ENCODE measurements around the gene PDLIM4.

Gene PDLIM4

DNA sequence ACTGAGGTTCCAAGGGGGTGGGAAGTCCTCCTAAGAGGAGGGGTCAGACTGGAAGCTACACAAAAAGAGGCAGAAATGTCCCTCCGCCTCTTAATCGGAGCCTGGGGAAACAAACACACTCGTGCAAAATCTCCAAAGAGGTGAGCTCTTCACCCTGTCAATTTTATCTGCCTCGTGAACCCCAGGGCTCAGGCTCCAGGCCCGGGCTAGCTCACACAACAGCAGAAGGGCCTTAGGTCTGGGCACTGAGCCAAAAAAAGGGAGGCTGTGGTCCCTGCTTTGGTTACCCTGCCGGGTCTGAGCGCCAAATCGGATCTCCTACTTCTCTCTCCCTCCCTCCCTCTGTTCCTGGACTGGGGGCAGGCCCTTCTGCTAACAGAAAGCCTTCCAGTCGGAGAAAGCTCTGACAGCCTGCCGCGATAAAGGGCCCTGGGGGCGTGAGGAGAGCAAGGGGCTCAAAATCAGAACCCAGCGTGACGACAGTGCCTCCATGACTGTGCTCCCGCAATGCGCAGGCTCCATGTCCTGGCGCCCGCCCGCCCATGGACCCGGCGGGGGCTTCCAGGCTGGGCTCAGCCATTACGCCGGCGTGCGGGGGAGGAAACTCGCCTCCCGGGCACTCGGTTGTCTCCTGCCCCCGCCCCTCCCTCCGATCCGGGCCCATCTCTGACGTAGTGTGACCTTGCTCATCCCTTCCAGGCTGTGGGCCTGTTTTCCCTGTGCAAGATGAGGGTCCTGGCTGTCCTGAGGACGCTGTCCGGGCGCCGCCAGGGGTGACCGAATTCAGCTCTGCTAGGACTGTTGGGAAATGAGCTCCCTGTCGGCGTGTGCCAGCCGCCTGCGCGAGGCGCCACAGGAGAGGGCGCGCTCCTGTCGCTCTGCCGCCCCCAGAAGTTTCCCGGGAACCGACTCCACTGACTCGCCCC lies 35.8 kb downstream of the PDLIM4 start:
- DNase-seq = peak; percentile 95

- DNase-seq = peak; percentile 88
Observed at GRCh38 chr5:132293992-132294727, 36.7 kb downstream of the PDLIM4 start, which contains the start of gene SLC22A4. SLC22A4 (plus strand) TSS chr5:132294394; CDS start chr5:132294617, 223 bp downstream.

- peak; percentile 76 for DNase-seq
Observed at GRCh38 chr5:132294728-132295504, 37.4 kb downstream of the PDLIM4 start.

GRCh38 chr5:132295505-132296411 lies 38.3 kb downstream of the PDLIM4 start:
- DNase-seq = no peak

GRCh38 chr5:132296412-132297016 lies 39.0 kb downstream of the PDLIM4 start:
- DNase-seq = no peak

- DNase-seq = no peak
Observed at GRCh38 chr5:132297211-132297940, 39.9 kb downstream of the PDLIM4 start.

DNA sequence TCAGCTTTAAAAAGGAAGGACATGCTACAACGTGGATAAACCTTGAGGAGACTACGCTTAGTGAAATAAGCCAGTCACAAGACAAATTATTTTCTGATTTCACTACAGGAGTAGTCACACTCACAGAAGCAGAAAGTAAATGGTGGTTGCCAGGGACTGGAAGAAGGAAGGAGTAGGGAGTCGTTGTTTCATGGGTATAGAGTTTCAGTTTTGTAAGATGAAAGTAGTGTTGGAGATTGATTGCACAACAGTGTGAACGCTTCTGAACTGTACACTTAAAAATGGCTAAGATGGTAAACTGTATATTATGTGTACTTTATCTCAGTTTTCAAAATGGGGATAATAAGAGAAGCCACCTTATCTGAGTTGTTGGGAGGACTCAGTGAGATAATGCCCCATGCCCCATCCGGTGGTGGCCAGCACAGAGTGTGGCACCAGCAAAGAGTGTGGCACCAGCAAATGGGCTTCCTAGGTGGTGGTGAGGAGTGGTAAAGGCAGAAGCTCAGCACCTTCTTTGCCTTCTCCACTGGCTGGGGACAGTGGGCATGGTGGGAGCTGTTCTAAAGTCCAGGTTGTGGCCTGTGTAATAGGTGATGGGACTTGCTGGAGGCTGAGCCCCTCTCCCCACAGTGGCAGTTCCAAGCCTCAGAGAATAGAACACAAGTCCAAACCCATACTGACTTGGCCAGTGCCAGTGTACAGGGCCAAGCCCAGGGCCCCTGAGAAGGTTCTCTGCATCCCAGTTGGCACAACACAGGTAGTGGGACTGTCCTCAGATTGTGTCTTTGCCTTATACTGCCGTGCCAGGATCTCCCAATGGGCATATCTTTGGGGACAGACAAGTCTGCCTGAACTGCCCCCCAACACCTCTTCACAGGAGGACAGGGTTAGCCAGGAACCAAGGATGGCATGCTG lies 41.1 kb downstream of the PDLIM4 start:
- DNase-seq = peak; percentile 38

GRCh38 chr5:132299917-132300316 lies 42.4 kb downstream of the PDLIM4 start:
- no peak for DNase-seq

- peak; percentile 31 for DNase-seq
Observed at GRCh38 chr5:132300577-132301343, 43.3 kb downstream of the PDLIM4 start.

GRCh38 chr5:132301344-132302271 lies 44.1 kb downstream of the PDLIM4 start:
- DNase-seq = peak; percentile 18

GRCh38 chr5:132302413-132302812 lies 44.9 kb downstream of the PDLIM4 start:
- no peak for DNase-seq

DNA sequence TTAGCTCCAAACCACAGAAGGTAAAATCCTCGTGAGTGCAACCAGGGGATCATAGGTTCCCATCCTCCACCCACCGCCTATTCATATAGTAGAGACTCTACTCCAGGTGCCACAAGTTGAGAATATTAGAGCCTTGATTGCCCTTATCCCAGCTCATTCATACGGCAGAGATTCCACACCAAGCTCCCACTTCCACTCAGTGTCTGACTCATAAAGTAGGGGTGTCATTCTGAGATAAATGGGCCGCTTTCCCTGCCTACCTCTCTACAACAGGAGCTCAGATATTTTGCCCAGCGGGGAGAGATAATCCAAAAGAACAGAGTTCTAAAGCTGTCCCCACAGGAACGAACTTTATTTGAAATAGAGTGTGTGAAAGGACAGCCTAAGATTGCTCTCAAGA lies 46.1 kb downstream of the PDLIM4 start:
- no peak for DNase-seq

GRCh38 chr5:132305420-132305819 lies 47.9 kb downstream of the PDLIM4 start:
- DNase-seq = peak; percentile 13

GRCh38 chr5:132308701-132309100 lies 51.2 kb downstream of the PDLIM4 start:
- no peak for DNase-seq

DNA sequence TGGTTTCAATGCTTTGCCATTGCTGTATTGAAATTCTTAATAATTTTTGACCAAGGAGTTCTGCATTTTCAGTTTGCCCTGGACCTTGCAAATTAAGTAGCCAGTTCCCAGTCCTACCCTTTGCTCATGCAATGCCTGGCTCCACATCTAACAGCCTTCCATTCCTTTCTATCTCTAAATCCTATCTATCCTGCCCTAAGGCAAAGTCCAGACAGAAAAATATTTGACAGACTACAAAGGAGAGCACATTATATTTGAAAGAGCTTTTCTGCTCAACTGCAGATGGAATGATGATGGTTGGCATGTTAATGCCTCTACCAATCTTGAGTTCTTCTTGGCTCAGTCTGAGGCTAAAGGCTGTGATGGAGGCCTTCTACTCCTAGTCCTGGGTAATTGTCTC lies 52.2 kb downstream of the PDLIM4 start:
- no peak for DNase-seq

DNA sequence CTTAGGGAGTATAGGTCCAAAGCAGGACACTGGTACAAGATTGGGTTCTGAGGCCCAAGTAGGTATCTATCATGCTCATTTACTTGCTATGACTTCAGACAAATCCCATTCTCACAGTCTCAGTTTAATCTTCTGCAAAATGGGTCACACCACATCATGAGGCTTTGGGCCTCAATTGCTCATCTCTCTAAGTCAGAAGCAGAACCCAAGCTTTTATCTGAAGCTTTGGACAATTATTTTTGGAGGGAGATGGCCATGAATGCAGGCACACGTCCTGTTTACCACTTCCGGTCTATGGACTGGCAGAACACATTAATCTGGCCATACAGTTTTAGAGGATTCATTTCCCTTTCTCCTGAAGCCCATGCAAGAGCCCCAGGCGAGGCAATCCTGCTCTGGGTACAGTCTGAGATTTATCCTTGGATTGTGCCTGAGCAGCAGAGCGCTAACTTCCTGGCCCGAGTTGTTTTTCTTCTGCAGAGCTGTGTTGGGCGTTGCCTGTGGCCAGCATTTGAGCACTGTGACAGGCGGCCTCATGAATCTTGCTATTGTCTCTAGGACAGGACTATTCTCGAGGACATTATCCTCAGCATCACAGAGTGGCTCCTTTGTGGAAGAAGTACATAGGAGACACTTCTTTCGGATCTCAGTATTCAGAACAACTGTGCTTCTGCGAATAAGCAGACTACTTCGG lies 52.8 kb downstream of the PDLIM4 start:
- DNase-seq = no peak

DNA sequence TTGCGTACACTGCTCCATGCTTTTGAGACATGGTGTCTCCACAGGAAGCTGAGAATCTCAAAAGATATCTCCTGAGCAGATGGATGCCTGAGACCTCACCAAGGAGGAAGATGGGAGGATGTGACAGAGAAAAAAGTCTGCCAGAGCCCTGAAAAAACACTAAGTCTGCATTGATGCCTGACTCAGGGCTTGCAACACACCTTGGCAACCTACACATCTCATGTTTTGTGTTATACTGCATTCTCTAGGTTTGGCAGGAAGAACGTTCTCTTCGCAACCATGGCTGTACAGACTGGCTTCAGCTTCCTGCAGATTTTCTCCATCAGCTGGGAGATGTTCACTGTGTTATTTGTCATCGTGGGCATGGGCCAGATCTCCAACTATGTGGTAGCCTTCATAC lies 55.9 kb downstream of the PDLIM4 start:
- DNase-seq = no peak
